IPS DF 6.9 (cell line): ENCODE measurements around the gene SLC25A40.
A peak's percentile ranks its signal among the peaks of the same experiment; 100 is the strongest.
"Not testable (repeated sequence)": the region's sequence is repeated elsewhere in the genome, so short reads cannot be mapped to it uniquely, and the experiment has no call there.

Source experiments
- DNase-seq: peaks from one replicate; pipeline ENCODE4 v3.0.0-alpha.2; 2013; ENCODE audit warnings: low read depth, low spot score
- H3K27ac ChIP-seq: one replicate; pipeline ENCODE4 v1.5.1; 2013; ENCODE audit warnings: low read length, control low read depth
- H3K27me3 ChIP-seq: 2 replicates; pipeline ENCODE4 v1.6.1; 2013; ENCODE audit warnings: mild to moderate bottlenecking, low read length; ENCODE audit not compliant: control insufficient read depth, insufficient read depth
- H3K36me3 ChIP-seq: 2 replicates; pipeline ENCODE4 v1.6.1; 2013; ENCODE audit warnings: low read length; ENCODE audit not compliant: control insufficient read depth, insufficient read depth
- H3K4me1 ChIP-seq: 2 replicates; pipeline ENCODE4 v1.6.1; 2013; ENCODE audit warnings: low read length; ENCODE audit not compliant: control insufficient read depth, insufficient read depth
- H3K4me3 ChIP-seq: 2 replicates; pipeline ENCODE4 v1.5.1; 2013; ENCODE audit warnings: mild to moderate bottlenecking, low read length
- H3K9me3 ChIP-seq: 2 replicates; pipeline ENCODE4 v1.6.1; 2013; ENCODE audit warnings: low read length, inconsistent platforms; ENCODE audit not compliant: control insufficient read depth, insufficient read depth
- WGBS: extraction: QIAGEN DNeasy Blood & Tissue Kit; methylation state at CpG from one replicate; pipeline ENCODE4 v1.1.7; 2013; ENCODE audit warnings: mixed read lengths, missing lambda C conversion rate; ENCODE audit not compliant: insufficient read length, insufficient coverage; 5-methylcytosine and 5-hydroxymethylcytosine counted together

Gene SLC25A40

GRCh38 chr7:87886875-87887274 is 10.7 kb upstream of the SLC25A40 start:
- no peaks in the 10 kb centered on the region for H3K4me1 ChIP-seq
- H3K27me3 ChIP-seq: no peaks in the 10 kb centered on the region
- DNase-seq: no peak
- no peak overlapping the region for H3K27ac ChIP-seq
- H3K36me3 ChIP-seq: peaks cover 3% of the 10 kb centered on the region; the same call in 1 of the 2 replicates
- H3K4me3 ChIP-seq: no peak overlapping the region
- H3K9me3 ChIP-seq: no peaks in the 10 kb centered on the region

GRCh38 chr7:87885018-87885417 is 8.9 kb upstream of the SLC25A40 start:
- DNase-seq: no peak
- H3K27ac ChIP-seq: no peak overlapping the region
- no peaks in the 10 kb centered on the region for H3K9me3 ChIP-seq
- H3K36me3 ChIP-seq: peaks cover 3% of the 10 kb centered on the region; the same call in 1 of the 2 replicates
- H3K27me3 ChIP-seq: no peaks in the 10 kb centered on the region
- no CpG with 5 or more reads among the region's 2 CpGs for WGBS
- H3K4me3 ChIP-seq: no peak overlapping the region
- no peaks in the 10 kb centered on the region for H3K4me1 ChIP-seq

- Histone ChIP-seq H3K27ac (no peak overlapping the region), H3K4me3 (no peak overlapping the region)
These were observed 6.2 kb upstream of the SLC25A40 start for GRCh38 chr7:87882151-87882937.

GRCh38 chr7:87878208-87878735 is 2.1 kb upstream of the SLC25A40 start:
- Histone ChIP-seq H3K4me3 (no peak overlapping the region), H3K36me3 (peaks cover 3% of the 10 kb centered on the region; the same call in 1 of the 2 replicates), H3K27me3 (no peaks in the 10 kb centered on the region), H3K4me1 (no peaks in the 10 kb centered on the region), H3K27ac (no peak overlapping the region), H3K9me3 (no peaks in the 10 kb centered on the region)
- no peak for DNase-seq
- WGBS: no CpG with 5 or more reads among the region's 3 CpGs

More at GRCh38 chr7:87882151-87882937, 6.2 kb upstream of the SLC25A40 start:
- Histone ChIP-seq H3K9me3 (no peaks in the 10 kb centered on the region), H3K36me3 (peaks cover 3% of the 10 kb centered on the region; the same call in 1 of the 2 replicates), H3K27me3 (no peaks in the 10 kb centered on the region), H3K4me1 (no peaks in the 10 kb centered on the region)
- no peak for DNase-seq
- no CpG with 5 or more reads among the region's 4 CpGs for WGBS

GRCh38 chr7:87877366-87878040 is 1.3 kb upstream of the SLC25A40 start:
- no CpG with 5 or more reads among the region's 10 CpGs for WGBS
- Histone ChIP-seq H3K9me3 (no peaks in the 10 kb centered on the region), H3K27me3 (no peaks in the 10 kb centered on the region), H3K4me3 (peak overlapping the region; percentile 79; the same call in 1 of the 2 replicates), H3K4me1 (no peaks in the 10 kb centered on the region), H3K27ac (no peak overlapping the region), H3K36me3 (peaks cover 3% of the 10 kb centered on the region; the same call in 1 of the 2 replicates)
- DNase-seq: no peak

GRCh38 chr7:87876869-87877234 is 692 bp upstream of the SLC25A40 start:
- DNase-seq: peak; percentile 1
- no peaks in the 10 kb centered on the region for H3K9me3 ChIP-seq
- H3K27ac ChIP-seq: no peak overlapping the region
- WGBS: no CpG with 5 or more reads among the region's 27 CpGs
- H3K4me3 ChIP-seq: peak overlapping the region; percentile 79; the same call in 1 of the 2 replicates
- H3K36me3 ChIP-seq: peaks cover 3% of the 10 kb centered on the region; the same call in 1 of the 2 replicates
- H3K27me3 ChIP-seq: no peaks in the 10 kb centered on the region
- no peaks in the 10 kb centered on the region for H3K4me1 ChIP-seq

- no peaks in the 10 kb centered on the region for H3K4me1 ChIP-seq
- H3K4me3 ChIP-seq: peak overlapping the region; percentile 79; the same call in 1 of the 2 replicates
- H3K27ac ChIP-seq: no peak overlapping the region
- H3K36me3 ChIP-seq: peaks cover 3% of the 10 kb centered on the region; the same call in 1 of the 2 replicates
- H3K27me3 ChIP-seq: no peaks in the 10 kb centered on the region
- DNase-seq: peak; percentile 5
- no peaks in the 10 kb centered on the region for H3K9me3 ChIP-seq
- no CpG with 5 or more reads among the region's 35 CpGs for WGBS
These were observed 765 bp downstream of the SLC25A40 start for GRCh38 chr7:87875151-87876039.

GRCh38 chr7:87874066-87874465 is 2.1 kb downstream of the SLC25A40 start:
- no peak overlapping the region for H3K4me3 ChIP-seq
- no peak overlapping the region for H3K27ac ChIP-seq
- no peaks in the 10 kb centered on the region for H3K9me3 ChIP-seq
- DNase-seq: no peak
- H3K4me1 ChIP-seq: no peaks in the 10 kb centered on the region
- WGBS: no CpG with 5 or more reads among the region's 4 CpGs
- no peaks in the 10 kb centered on the region for H3K27me3 ChIP-seq
- H3K36me3 ChIP-seq: no peaks in the 10 kb centered on the region

- not testable (repeated sequence) for DNase-seq, H3K9me3 ChIP-seq, H3K4me3 ChIP-seq
These were observed 2.8 kb downstream of the SLC25A40 start for GRCh38 chr7:87873328-87873727.

GRCh38 chr7:87872346-87872745 is 3.8 kb downstream of the SLC25A40 start:
- H3K4me3 ChIP-seq: no peak overlapping the region
- H3K9me3 ChIP-seq: no peaks in the 10 kb centered on the region
- no CpG with 5 or more reads among the region's 5 CpGs for WGBS
- no peaks in the 10 kb centered on the region for H3K27me3 ChIP-seq
- no peaks in the 10 kb centered on the region for H3K4me1 ChIP-seq
- no peak overlapping the region for H3K27ac ChIP-seq
- H3K36me3 ChIP-seq: no peaks in the 10 kb centered on the region
- no peak for DNase-seq

More at GRCh38 chr7:87873328-87873727, 2.8 kb downstream of the SLC25A40 start:
- H3K27ac ChIP-seq, H3K27me3 ChIP-seq, H3K36me3 ChIP-seq, H3K4me1 ChIP-seq: not testable (repeated sequence)
- no CpG with 5 or more reads among the region's 10 CpGs for WGBS
